PFSK-1 (cell line): ENCODE data around the gene DOCK8.

Experiments
- FOXP2 ChIP-seq: optimal IDR thresholded peaks from 2 replicates; pipeline ENCODE3; 2011; ENCODE audit warnings: borderline replicate concordance, control low read depth, inconsistent platforms; ENCODE audit not compliant: insufficient read depth; ENCODE audit errors: extremely low read length, extremely low read depth
- POLR2AphosphoS5 ChIP-seq: IDR thresholded peaks from 2 replicates; pipeline ENCODE4 v1.6.1; 2012; ENCODE audit warnings: low read depth, mild to moderate bottlenecking, control low read depth, low read length, moderate library complexity
- SIN3A ChIP-seq: IDR thresholded peaks from 2 replicates; pipeline ENCODE4 v1.6.1; 2012; ENCODE audit warnings: mild to moderate bottlenecking, low read length, moderate library complexity, borderline replicate concordance; ENCODE audit not compliant: insufficient read depth
- TAF1 ChIP-seq: IDR thresholded peaks from 2 replicates; pipeline ENCODE4 v1.6.1; 2012; ENCODE audit warnings: low read length, control low read depth, borderline replicate concordance; ENCODE audit not compliant: insufficient read depth
- TF ChIP-seq, protein P1 (sequence below), 2 experiments: IDR thresholded peaks; 2 replicates each; pipeline versions ENCODE4 v1.6.1 to v1.8.0; 2011 to 2012; ENCODE audit warnings: low read depth in 2 of 2, low read length in 2 of 2, control low read depth in 1 of 2, inconsistent platforms in 1 of 2, mild to moderate bottlenecking in 1 of 2, moderate library complexity in 1 of 2; ENCODE audit not compliant: insufficient read depth in 1 of 2

DOCK8 gene

DNA sequence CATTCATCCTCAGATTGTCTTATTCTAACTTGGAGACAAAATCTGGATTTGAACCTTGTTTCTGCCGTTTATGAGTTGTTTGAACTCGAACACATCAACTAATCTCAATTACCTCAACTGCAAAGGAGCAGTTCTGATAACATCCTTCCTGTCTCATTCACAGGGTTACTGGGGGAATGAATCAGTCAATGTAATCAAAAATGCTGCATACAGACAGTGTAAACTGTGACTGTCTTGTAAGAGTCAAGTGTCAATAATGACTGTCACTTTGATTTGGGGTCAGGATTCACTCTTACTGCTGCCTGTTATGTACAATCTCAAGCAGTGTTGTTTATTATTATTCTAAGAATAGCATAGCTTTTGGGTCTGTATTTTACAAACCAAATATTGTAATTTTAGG lies 273.8 kb downstream of the DOCK8 start:
- TF ChIP-seq POLR2AphosphoS5 = no peak
- no peak for TF ChIP-seq FOXP2

DNA sequence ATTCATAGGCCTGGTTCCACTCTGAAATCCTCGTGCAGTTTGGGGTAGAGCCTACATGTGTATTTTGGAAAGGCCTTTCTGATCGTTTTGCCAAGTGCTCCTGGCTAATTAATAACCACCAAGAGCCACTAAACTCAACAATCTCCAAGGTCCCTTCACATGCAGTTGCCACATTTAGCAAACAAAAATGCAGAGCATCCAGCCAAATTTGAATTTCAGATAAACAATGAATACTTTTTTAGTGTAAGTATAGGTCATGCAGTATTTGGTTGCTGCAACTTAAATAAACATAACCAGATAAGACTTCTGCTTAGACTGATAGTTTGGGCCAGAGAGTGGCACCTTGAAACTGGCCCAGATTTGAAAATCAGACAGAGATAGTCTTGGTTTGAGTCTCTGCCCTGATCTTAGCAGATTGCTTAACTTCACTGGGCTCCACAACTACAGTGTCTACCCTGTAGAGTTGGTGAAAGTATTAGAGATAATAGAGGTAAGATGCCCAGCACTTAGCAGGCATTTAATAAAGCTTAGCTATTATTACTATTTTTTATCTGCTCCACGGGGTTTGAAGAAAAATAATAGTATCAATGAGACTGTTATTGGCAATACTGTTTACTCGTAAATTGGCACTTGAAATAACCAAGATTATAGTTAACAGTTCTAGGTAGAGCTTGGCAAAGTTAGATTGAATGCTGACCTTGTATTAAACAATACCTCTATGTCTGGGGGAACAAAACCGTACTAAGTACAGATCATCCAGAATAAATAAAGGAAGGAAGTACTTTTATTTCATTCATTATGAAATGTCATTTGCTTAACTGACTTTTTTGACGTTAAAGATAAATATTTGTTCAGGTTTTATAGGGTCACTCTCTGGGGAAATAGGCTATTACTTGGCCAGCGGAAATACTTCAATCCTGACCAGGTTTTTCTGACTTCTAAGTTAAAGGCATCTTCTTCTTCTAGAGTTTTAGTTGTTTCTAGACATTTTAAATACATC lies 274.8 kb downstream of the DOCK8 start:
- no peak for TF ChIP-seq POLR2AphosphoS5
- no peak for TF ChIP-seq TAF1
- no peak for TF ChIP-seq SIN3A
- TF ChIP-seq, protein P1, sequence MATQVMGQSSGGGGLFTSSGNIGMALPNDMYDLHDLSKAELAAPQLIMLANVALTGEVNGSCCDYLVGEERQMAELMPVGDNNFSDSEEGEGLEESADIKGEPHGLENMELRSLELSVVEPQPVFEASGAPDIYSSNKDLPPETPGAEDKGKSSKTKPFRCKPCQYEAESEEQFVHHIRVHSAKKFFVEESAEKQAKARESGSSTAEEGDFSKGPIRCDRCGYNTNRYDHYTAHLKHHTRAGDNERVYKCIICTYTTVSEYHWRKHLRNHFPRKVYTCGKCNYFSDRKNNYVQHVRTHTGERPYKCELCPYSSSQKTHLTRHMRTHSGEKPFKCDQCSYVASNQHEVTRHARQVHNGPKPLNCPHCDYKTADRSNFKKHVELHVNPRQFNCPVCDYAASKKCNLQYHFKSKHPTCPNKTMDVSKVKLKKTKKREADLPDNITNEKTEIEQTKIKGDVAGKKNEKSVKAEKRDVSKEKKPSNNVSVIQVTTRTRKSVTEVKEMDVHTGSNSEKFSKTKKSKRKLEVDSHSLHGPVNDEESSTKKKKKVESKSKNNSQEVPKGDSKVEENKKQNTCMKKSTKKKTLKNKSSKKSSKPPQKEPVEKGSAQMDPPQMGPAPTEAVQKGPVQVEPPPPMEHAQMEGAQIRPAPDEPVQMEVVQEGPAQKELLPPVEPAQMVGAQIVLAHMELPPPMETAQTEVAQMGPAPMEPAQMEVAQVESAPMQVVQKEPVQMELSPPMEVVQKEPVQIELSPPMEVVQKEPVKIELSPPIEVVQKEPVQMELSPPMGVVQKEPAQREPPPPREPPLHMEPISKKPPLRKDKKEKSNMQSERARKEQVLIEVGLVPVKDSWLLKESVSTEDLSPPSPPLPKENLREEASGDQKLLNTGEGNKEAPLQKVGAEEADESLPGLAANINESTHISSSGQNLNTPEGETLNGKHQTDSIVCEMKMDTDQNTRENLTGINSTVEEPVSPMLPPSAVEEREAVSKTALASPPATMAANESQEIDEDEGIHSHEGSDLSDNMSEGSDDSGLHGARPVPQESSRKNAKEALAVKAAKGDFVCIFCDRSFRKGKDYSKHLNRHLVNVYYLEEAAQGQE (IDR thresholded peaks at IDR 0.05; ENCODE audit: insufficient read depth in 1 of 2, low read depth in 2 of 2, low read length in 2 of 2) = no peak

DNA sequence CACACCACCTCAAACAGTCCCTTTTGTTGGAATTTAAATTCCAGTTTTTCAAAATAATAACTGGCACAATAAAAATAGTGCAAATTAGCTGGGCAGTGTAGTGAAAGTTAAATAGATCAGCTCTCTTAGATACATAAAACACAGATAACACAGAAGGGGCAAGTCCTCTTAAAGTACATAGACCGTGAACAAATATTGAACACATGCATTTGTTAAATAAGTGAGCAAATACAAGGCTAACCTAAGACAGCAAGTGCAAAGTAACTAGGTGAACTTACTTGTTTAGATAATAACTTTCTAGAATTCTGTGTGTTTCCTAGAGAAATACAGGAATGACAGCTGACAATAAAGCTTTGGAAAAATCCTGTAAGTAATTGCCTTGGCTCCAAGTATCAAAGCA lies 280.1 kb downstream of the DOCK8 start:
- TF ChIP-seq TAF1 (no peak), POLR2AphosphoS5 (no peak), FOXP2 (no peak), SIN3A (no peak)
- TF ChIP-seq, protein P1 (IDR thresholded peaks at IDR 0.05; ENCODE audit: insufficient read depth in 1 of 2, low read depth in 2 of 2, low read length in 2 of 2) = no peak

DNA sequence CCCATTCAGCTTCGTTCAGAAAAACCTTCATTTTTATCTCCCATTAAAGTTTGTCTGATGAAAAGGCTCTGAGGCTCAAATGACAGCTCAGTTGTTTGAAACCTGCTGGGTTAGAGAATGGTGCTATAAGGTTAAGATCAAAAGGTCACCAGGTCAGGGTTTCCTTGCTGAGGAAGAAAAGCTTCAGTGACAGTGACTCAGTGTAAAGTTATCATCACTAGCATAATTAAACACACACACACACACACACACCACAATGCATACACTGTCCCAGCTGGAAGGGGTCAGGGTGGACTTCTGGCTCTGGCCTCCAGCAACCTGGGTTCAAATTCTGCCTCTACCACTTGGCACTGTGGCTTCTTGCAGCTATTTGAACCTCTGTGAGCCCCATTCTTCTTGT lies 281.1 kb downstream of the DOCK8 start:
- TF ChIP-seq, protein P1 (IDR thresholded peaks at IDR 0.05; ENCODE audit: insufficient read depth in 1 of 2, low read depth in 2 of 2, low read length in 2 of 2) = no peak
- TF ChIP-seq TAF1 (no peak), POLR2AphosphoS5 (no peak), SIN3A (no peak), FOXP2 (no peak)

DNA sequence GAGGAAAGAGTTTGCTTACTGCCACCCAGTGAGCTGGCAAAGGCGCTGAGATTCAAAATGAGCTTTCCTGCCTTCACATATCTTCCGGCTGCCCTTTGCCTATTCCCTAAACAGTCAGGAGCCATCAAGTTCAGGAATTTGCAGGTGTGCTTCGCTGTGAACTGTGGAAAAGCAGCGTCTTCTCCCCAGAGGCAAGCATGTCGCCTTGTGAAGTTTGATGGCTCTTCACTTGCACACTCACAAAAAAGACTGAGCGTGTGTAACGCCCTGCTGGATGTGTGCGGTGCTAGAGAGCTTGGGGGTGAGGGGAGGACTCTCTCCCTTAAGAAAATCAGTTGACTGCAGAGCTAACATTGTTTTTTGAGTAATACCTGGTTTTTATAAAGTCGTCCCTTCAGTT lies 288.7 kb downstream of the DOCK8 start:
- no peak for TF ChIP-seq POLR2AphosphoS5
- no peak for TF ChIP-seq TAF1
- no peak for TF ChIP-seq FOXP2
- TF ChIP-seq SIN3A = no peak
- TF ChIP-seq, protein P1 (IDR thresholded peaks at IDR 0.05; ENCODE audit: insufficient read depth in 1 of 2, low read depth in 2 of 2, low read length in 2 of 2) = no peak
